GM12801 (cell line): ENCODE data around the gene SH3D19.

Experiments used
- CTCF ChIP-seq: IDR thresholded peaks from one replicate; pipeline ENCODE4 v1.5.1; 2011; ENCODE audit warnings: control low read depth; ENCODE audit not compliant: insufficient read length; ENCODE audit errors: extremely low read depth

SH3D19 gene

GRCh38 chr4:151205722-151206121 lies 119.7 kb downstream of the SH3D19 start:
- TF ChIP-seq CTCF: no peak

GRCh38 chr4:151204925-151205524 lies 120.4 kb downstream of the SH3D19 start:
- TF ChIP-seq CTCF: no peak

GRCh38 chr4:151202851-151203455 lies 122.5 kb downstream of the SH3D19 start:
- TF ChIP-seq CTCF: no peak

- TF ChIP-seq CTCF: no peak
These were observed 123.0 kb downstream of the SH3D19 start for GRCh38 chr4:151202381-151202780.

- no peak for TF ChIP-seq CTCF
These were observed 125.8 kb downstream of the SH3D19 start for GRCh38 chr4:151199319-151200190.

- TF ChIP-seq CTCF: no peak
These were observed 126.7 kb downstream of the SH3D19 start for GRCh38 chr4:151198748-151199147.

GRCh38 chr4:151197247-151197646 lies 128.2 kb downstream of the SH3D19 start:
- TF ChIP-seq CTCF: no peak
